HepG2 (cell line): ENCODE data around the gene HOXD1.

ENCODE experiments used
- BHLHE40 ChIP-seq: IDR thresholded peaks from 2 replicates; pipeline ENCODE4 v1.6.1; 2011; ENCODE audit warnings: low read length, improper control_type of control experiment
- CBX5 ChIP-seq: sonication (generic); formaldehyde crosslinking; IDR thresholded peaks from 2 replicates; pipeline ENCODE4 v1.4.0; 2020; ENCODE audit warnings: missing genetic modification reagents, borderline replicate concordance
- EZH2 ChIP-seq: conservative IDR thresholded peaks from 2 replicates; pipeline ENCODE4 v1.6.1; 2012; ENCODE audit warnings: mild to moderate bottlenecking, low read depth, low read length, moderate library complexity
- SMARCC2 ChIP-seq: fragments of 450-650 bp; IDR thresholded peaks from 2 replicates; pipeline ENCODE4 v1.6.1; 2017; ENCODE audit warnings: antibody characterized with exemption, mild to moderate bottlenecking
- ZKSCAN1 ChIP-seq: fragments of 150-350 bp; IDR thresholded peaks from 2 replicates; pipeline ENCODE4 v1.6.1; 2014; ENCODE audit warnings: low read length
- ZNF138 ChIP-seq: sonication (generic); formaldehyde crosslinking; IDR thresholded peaks from 2 replicates; pipeline ENCODE4 v1.5.0; 2020; ENCODE audit warnings: mild to moderate bottlenecking, low read depth, missing genetic modification reagents

- TF ChIP-seq CBX5 (CRISPR knock-in tag) (no peak), ZNF138 (no peak), EZH2 (no peak), BHLHE40 (no peak), ZKSCAN1 (no peak), SMARCC2 (no peak)
These were observed 559 bp downstream of the HOXD1 start for GRCh38 chr2:176188774-176189680.
